HEK293 (cell line): ENCODE results near the gene ATP8B4.

ENCODE experiments used
- CTCF ChIA-PET: fragments of 350-600 bp; formaldehyde crosslinking; extraction: SDS; loops from one replicate; lab custom pipeline; 2021; ENCODE audit warnings: antibody characterized with exemption; lab: Yijun Ruan, JAX
- POLR2A ChIA-PET: fragments of 300-600 bp; formaldehyde crosslinking; extraction: SDS; loops from one replicate; lab custom pipeline; 2020; ENCODE audit warnings: antibody characterized with exemption, inconsistent platforms; lab: Yijun Ruan, JAX
- H3K27ac ChIP-seq: fragments of 200-500 bp; sonication (Bioruptor generic); 2 replicates; pipeline ENCODE4 v1.5.1; 2014; ENCODE audit warnings: low read depth, low read length, control low read depth, inconsistent platforms; ENCODE audit errors: extremely low read depth
- H3K36me3 ChIP-seq, 2 experiments: fragments of 200-500 bp in 1 of 2; sonication (Bioruptor generic) in 1 of 2; 1 replicate in 1 of 2; 2 replicates in 1 of 2; pipeline ENCODE4 v1.5.1; 2014 to 2017; ENCODE audit warnings: inconsistent platforms in 2 of 2, low read length in 2 of 2; ENCODE audit not compliant: control insufficient read depth in 2 of 2, insufficient read depth in 1 of 2
- H3K4me1 ChIP-seq: fragments of 200-500 bp; sonication (Bioruptor generic); 2 replicates; pipeline ENCODE4 v1.5.1; 2014; ENCODE audit warnings: mild to moderate bottlenecking, low read length, inconsistent platforms; ENCODE audit not compliant: control insufficient read depth, insufficient read depth
- H3K4me3 ChIP-seq: 2 replicates; pipeline ENCODE4 v1.5.1; 2011; ENCODE audit warnings: low read depth, mild to moderate bottlenecking, control low read depth, low read length, moderate library complexity
- H3K9me3 ChIP-seq: fragments of 200-500 bp; sonication (Bioruptor generic); 2 replicates; pipeline ENCODE4 v1.5.1; 2014; ENCODE audit warnings: low read depth, low read length, inconsistent platforms; ENCODE audit not compliant: control insufficient read depth, insufficient read depth
- GLIS1 ChIP-seq: fragments of 450-650 bp; formaldehyde crosslinking; IDR thresholded peaks from 2 replicates; pipeline ENCODE4 v1.5.1; 2016; ENCODE audit warnings: missing biosample characterization, missing genetic modification characterization
- IKZF3 ChIP-seq: fragments of 450-650 bp; IDR thresholded peaks from 2 replicates; pipeline ENCODE4 v1.5.0; 2018; ENCODE audit warnings: missing biosample characterization, mild to moderate bottlenecking, missing genetic modification characterization, moderate library complexity
- YY2 ChIP-seq: fragments of 450-650 bp; formaldehyde crosslinking; IDR thresholded peaks from 2 replicates; pipeline ENCODE4 v1.5.1; 2016; ENCODE audit warnings: missing biosample characterization, missing genetic modification characterization
- ZBTB8A ChIP-seq: fragments of 450-650 bp; formaldehyde crosslinking; IDR thresholded peaks from 2 replicates; pipeline ENCODE4 v1.5.1; 2016; ENCODE audit warnings: missing biosample characterization, missing genetic modification characterization
- ZNF248 ChIP-seq: fragments of 450-650 bp; formaldehyde crosslinking; IDR thresholded peaks from 2 replicates; pipeline ENCODE4 v1.5.1; 2017; ENCODE audit warnings: missing biosample characterization, missing genetic modification characterization
- ZNF394 ChIP-seq: fragments of 450-650 bp; formaldehyde crosslinking; IDR thresholded peaks from 2 replicates; pipeline ENCODE4 v1.5.1; 2016; ENCODE audit warnings: missing biosample characterization, missing genetic modification characterization, mild to moderate bottlenecking, moderate library complexity, borderline replicate concordance
- ZNF530 ChIP-seq: fragments of 450-650 bp; formaldehyde crosslinking; IDR thresholded peaks from 2 replicates; pipeline ENCODE4 v1.5.1; 2016; ENCODE audit warnings: low read depth, missing biosample characterization, missing genetic modification characterization
- ZNF600 ChIP-seq: fragments of 450-650 bp; formaldehyde crosslinking; IDR thresholded peaks from 2 replicates; pipeline ENCODE4 v1.5.1; 2016; ENCODE audit warnings: missing biosample characterization, missing genetic modification characterization
- ZNF677 ChIP-seq: fragments of 450-650 bp; IDR thresholded peaks from 2 replicates; pipeline ENCODE4 v1.5.0; 2018; ENCODE audit warnings: missing biosample characterization, mild to moderate bottlenecking, missing genetic modification characterization, moderate library complexity
- ZSCAN30 ChIP-seq: fragments of 450-650 bp; IDR thresholded peaks from 2 replicates; pipeline ENCODE4 v1.5.1; 2018; ENCODE audit warnings: missing biosample characterization, mild to moderate bottlenecking, missing genetic modification characterization, moderate library complexity
- TF ChIP-seq, protein P1 (sequence below): fragments of 450-650 bp; formaldehyde crosslinking; IDR thresholded peaks from 2 replicates; pipeline ENCODE4 v1.5.1; 2017; ENCODE audit warnings: missing biosample characterization, missing genetic modification characterization
- TF ChIP-seq, protein P2 (sequence below): fragments of 450-650 bp; formaldehyde crosslinking; IDR thresholded peaks from 2 replicates; pipeline ENCODE4; 2016; ENCODE audit warnings: missing biosample characterization, missing genetic modification characterization
- TF ChIP-seq, protein P3 (sequence below): fragments of 450-650 bp; formaldehyde crosslinking; IDR thresholded peaks from 2 replicates; pipeline ENCODE4 v1.5.1; 2017; ENCODE audit warnings: missing biosample characterization, mild to moderate bottlenecking, missing genetic modification characterization, moderate library complexity
- TF ChIP-seq, protein P4 (sequence below): fragments of 450-650 bp; formaldehyde crosslinking; IDR thresholded peaks from 2 replicates; pipeline ENCODE4 v1.5.1; 2016; ENCODE audit warnings: missing biosample characterization, missing genetic modification characterization, borderline replicate concordance
- TF ChIP-seq, protein P5 (sequence below): IDR thresholded peaks from 2 replicates; pipeline ENCODE4 v1.6.1; 2011; ENCODE audit warnings: mild to moderate bottlenecking, low read depth, low read length, borderline replicate concordance
- TF ChIP-seq, protein P6 (sequence below): fragments of 450-650 bp; formaldehyde crosslinking; IDR thresholded peaks from 2 replicates; pipeline ENCODE4 v1.5.1; 2016; ENCODE audit warnings: missing biosample characterization, missing genetic modification characterization

ATP8B4 gene

DNA sequence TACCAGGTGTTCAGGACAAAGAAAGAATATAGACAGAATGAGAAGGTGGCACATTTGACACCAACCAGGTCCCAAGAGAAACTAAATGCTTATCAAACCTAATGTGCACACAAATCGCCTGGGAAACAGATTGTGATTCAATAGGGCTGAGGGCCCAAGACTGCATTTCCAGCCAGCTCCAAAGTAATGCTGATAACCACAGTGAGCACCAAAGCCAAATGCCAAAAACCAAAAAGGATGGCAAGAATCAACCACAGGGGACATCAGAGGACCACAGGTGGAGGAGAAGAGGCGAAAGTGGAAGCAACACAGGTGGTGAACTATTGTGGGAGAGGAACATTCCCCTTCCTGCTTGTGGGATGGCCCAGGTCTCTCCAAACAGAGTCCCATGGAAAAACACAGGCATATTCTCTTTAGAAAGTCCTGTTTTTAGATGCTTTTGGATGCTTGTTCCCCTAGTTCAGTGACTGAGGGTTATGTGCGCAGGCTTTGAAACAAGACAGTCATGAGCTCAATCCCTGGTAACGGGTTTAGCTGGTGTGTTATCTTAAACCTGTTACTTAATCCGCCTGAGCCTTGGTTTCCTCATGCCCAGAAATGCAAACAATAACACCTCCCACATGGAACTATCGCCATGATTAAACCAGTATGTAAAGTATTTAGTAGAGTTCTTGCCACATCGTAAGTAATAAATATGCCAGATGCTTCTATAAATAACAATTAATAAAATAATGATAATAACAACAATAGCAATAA is 241.7 kb downstream of the ATP8B4 start:
- Histone ChIP-seq H3K4me3 (no peak overlapping the region), H3K9me3 (no peaks in the 10 kb centered on the region), H3K4me1 (no peaks in the 10 kb centered on the region), H3K36me3 (no peaks in the 10 kb centered on the region), H3K27ac (no peak overlapping the region)
- TF ChIP-seq IKZF3 (tag by site-specific recombination) (no peak), ZNF248 (tag by site-specific recombination) (no peak), ZSCAN30 (tag by site-specific recombination) (no peak), ZNF677 (no peak), ZBTB8A (no peak), GLIS1 (tag by site-specific recombination) (no peak), YY2 (no peak), ZNF600 (tag by site-specific recombination) (no peak), ZNF394 (tag by site-specific recombination) (no peak), ZNF530 (tag by site-specific recombination) (no peak)
- TF ChIP-seq, protein P1, sequence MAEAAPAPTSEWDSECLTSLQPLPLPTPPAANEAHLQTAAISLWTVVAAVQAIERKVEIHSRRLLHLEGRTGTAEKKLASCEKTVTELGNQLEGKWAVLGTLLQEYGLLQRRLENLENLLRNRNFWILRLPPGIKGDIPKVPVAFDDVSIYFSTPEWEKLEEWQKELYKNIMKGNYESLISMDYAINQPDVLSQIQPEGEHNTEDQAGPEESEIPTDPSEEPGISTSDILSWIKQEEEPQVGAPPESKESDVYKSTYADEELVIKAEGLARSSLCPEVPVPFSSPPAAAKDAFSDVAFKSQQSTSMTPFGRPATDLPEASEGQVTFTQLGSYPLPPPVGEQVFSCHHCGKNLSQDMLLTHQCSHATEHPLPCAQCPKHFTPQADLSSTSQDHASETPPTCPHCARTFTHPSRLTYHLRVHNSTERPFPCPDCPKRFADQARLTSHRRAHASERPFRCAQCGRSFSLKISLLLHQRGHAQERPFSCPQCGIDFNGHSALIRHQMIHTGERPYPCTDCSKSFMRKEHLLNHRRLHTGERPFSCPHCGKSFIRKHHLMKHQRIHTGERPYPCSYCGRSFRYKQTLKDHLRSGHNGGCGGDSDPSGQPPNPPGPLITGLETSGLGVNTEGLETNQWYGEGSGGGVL (tag by site-specific recombination): no peak
- TF ChIP-seq, protein P2, sequence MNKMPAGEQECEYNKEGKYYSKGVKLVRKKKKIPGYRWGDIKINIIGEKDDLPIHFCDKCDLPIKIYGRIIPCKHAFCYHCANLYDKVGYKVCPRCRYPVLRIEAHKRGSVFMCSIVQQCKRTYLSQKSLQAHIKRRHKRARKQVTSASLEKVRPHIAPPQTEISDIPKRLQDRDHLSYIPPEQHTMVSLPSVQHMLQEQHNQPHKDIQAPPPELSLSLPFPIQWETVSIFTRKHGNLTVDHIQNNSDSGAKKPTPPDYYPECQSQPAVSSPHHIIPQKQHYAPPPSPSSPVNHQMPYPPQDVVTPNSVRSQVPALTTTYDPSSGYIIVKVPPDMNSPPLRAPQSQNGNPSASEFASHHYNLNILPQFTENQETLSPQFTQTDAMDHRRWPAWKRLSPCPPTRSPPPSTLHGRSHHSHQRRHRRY (tag by site-specific recombination): no peak
- TF ChIP-seq, protein P3, sequence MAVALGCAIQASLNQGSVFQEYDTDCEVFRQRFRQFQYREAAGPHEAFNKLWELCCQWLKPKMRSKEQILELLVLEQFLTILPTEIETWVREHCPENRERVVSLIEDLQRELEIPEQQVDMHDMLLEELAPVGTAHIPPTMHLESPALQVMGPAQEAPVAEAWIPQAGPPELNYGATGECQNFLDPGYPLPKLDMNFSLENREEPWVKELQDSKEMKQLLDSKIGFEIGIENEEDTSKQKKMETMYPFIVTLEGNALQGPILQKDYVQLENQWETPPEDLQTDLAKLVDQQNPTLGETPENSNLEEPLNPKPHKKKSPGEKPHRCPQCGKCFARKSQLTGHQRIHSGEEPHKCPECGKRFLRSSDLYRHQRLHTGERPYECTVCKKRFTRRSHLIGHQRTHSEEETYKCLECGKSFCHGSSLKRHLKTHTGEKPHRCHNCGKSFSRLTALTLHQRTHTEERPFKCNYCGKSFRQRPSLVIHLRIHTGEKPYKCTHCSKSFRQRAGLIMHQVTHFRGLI (tag by site-specific recombination): no peak
- TF ChIP-seq, protein P4, sequence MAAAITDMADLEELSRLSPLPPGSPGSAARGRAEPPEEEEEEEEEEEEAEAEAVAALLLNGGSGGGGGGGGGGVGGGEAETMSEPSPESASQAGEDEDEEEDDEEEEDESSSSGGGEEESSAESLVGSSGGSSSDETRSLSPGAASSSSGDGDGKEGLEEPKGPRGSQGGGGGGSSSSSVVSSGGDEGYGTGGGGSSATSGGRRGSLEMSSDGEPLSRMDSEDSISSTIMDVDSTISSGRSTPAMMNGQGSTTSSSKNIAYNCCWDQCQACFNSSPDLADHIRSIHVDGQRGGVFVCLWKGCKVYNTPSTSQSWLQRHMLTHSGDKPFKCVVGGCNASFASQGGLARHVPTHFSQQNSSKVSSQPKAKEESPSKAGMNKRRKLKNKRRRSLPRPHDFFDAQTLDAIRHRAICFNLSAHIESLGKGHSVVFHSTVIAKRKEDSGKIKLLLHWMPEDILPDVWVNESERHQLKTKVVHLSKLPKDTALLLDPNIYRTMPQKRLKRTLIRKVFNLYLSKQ (tag by site-specific recombination): no peak
- TF ChIP-seq, protein P5, sequence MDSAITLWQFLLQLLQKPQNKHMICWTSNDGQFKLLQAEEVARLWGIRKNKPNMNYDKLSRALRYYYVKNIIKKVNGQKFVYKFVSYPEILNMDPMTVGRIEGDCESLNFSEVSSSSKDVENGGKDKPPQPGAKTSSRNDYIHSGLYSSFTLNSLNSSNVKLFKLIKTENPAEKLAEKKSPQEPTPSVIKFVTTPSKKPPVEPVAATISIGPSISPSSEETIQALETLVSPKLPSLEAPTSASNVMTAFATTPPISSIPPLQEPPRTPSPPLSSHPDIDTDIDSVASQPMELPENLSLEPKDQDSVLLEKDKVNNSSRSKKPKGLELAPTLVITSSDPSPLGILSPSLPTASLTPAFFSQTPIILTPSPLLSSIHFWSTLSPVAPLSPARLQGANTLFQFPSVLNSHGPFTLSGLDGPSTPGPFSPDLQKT: no peak
- TF ChIP-seq, protein P6, sequence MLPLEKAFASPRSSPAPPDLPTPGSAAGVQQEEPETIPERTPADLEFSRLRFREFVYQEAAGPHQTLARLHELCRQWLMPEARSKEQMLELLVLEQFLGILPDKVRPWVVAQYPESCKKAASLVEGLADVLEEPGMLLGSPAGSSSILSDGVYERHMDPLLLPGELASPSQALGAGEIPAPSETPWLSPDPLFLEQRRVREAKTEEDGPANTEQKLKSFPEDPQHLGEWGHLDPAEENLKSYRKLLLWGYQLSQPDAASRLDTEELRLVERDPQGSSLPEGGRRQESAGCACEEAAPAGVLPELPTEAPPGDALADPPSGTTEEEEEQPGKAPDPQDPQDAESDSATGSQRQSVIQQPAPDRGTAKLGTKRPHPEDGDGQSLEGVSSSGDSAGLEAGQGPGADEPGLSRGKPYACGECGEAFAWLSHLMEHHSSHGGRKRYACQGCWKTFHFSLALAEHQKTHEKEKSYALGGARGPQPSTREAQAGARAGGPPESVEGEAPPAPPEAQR (tag by site-specific recombination): no peak
- ChIA-PET POLR2A (no interaction called here), CTCF (interaction anchor here (0.7 to 2.2 kb wide), 2 partner anchors 126 to 1016 kb away, joined by 3 to 16 read pairs; no protein-coding TSS in a partner anchor)
